K562 (cell line): Measurements from ENCODE around the gene MYG1. TPM values are rescaled to one million over a fixed set of nuclear protein-coding genes. Genes with fewer than 3 reads are reported as not detected.

ENCODE experiments used
- ATAC-seq: fragments of 200-7000 bp; cut with Tn5 transposase; 3 replicates; pipeline ENCODE4 v1.9.1; 2020; ENCODE audit warnings: moderate library complexity
- BruUV-seq: library from RNA; stranded (reverse); fragments of 400-500 nt; replicated peaks from 2 replicates; lab custom pipeline; 2021; lab: Mats Ljungman, UMichigan
- CTCF ChIA-PET: fragments of 300-600 bp; formaldehyde crosslinking; extraction: SDS; loops from one replicate; lab custom pipeline; 2021; ENCODE audit warnings: low intra/inter-chr PET ratio; lab: Yijun Ruan, JAX
- POLR2A ChIA-PET: fragments of 300-600, 350-650 bp; sonication (Branson Sonifier 250); formaldehyde crosslinking; extraction: SDS; loops from one replicate; lab custom pipeline; 2021; ENCODE audit warnings: antibody characterized with exemption, inconsistent platforms; lab: Yijun Ruan, JAX
- DNase-seq, 4 experiments: peaks; one replicate each; pipeline versions ENCODE4 v3.0.0 to v3.0.0-alpha.2; 2011 to 2018; ENCODE audit warnings: low spot score in 3 of 4, mixed read lengths in 3 of 4; ENCODE audit errors: extremely low read depth in 1 of 4
- FAIRE-seq: peaks from 2 replicates; lab custom pipeline; 2011; peaks lifted over from hg19 to GRCh38; lab: Jason Lieb, UNC
- H2AFZ ChIP-seq: 2 replicates; pipeline ENCODE4 v1.6.0; 2011; ENCODE audit warnings: low read depth, low read length, control low read depth, inconsistent platforms
- H3K27ac ChIP-seq: fragments of 200-600 bp; 3 replicates; pipeline ENCODE4 v1.8.0; 2011; ENCODE audit warnings: low read depth, mild to moderate bottlenecking, control low read depth, inconsistent platforms, low read length, moderate library complexity, mixed read lengths; ENCODE audit errors: extremely low read depth
- H3K27me3 ChIP-seq, 2 experiments: fragments of 300-600 bp in 1 of 2; 2 replicates in 1 of 2; 3 replicates in 1 of 2; pipeline versions ENCODE4 v1.6.0 to v1.8.0; 2011; ENCODE audit warnings: inconsistent platforms in 2 of 2, low read length in 2 of 2, mild to moderate bottlenecking in 1 of 2, mixed read lengths in 1 of 2, moderate library complexity in 1 of 2; ENCODE audit not compliant: control insufficient read depth in 2 of 2, insufficient read depth in 2 of 2
- H3K36me3 ChIP-seq: fragments of 300-600 bp; 3 replicates; pipeline ENCODE4 v1.8.0; 2011; ENCODE audit warnings: mild to moderate bottlenecking, low read length, inconsistent platforms; ENCODE audit not compliant: control insufficient read depth, insufficient read depth
- H3K4me1 ChIP-seq, 2 experiments: fragments of 200-600 bp in 1 of 2; replicated peaks in 1 of 2; 2 replicates in 1 of 2; 3 replicates in 1 of 2; pipeline versions ENCODE4 v1.5.1 to v1.8.0; 2011; ENCODE audit warnings: inconsistent platforms in 2 of 2, low read length in 2 of 2, mild to moderate bottlenecking in 1 of 2, mixed read lengths in 1 of 2, moderate library complexity in 1 of 2; ENCODE audit not compliant: control insufficient read depth in 2 of 2, insufficient read depth in 2 of 2
- H3K4me2 ChIP-seq: 2 replicates; pipeline ENCODE4 v1.6.1; 2011; ENCODE audit warnings: low read length, control low read depth, inconsistent platforms, mixed read lengths; ENCODE audit not compliant: insufficient read depth
- H3K4me3 ChIP-seq: fragments of 200-600 bp; sonication (generic), shearing (Covaris generic); 2 replicates; pipeline ENCODE4 v1.5.1; 2016; ENCODE audit warnings: control low read depth, inconsistent platforms
- H3K79me2 ChIP-seq: fragments of 200-600 bp; 3 replicates; pipeline ENCODE4 v1.8.0; 2011; ENCODE audit warnings: low read length, inconsistent platforms; ENCODE audit not compliant: control insufficient read depth, insufficient read depth
- H3K9ac ChIP-seq, 2 experiments: 2 replicates each; pipeline versions ENCODE4 v1.6.0 to v1.6.1; 2011; ENCODE audit warnings: low read depth in 2 of 2, low read length in 2 of 2, control low read depth in 1 of 2, inconsistent platforms in 1 of 2, mild to moderate bottlenecking in 1 of 2, mixed read lengths in 1 of 2; ENCODE audit not compliant: insufficient read depth in 1 of 2
- H3K9me1 ChIP-seq: one replicate; pipeline ENCODE4 v1.6.0; 2011; ENCODE audit warnings: inconsistent platforms, mild to moderate bottlenecking, low read length, moderate library complexity; ENCODE audit not compliant: control insufficient read depth, insufficient read depth
- H3K9me3 ChIP-seq: replicated peaks from 2 replicates; pipeline ENCODE4 v1.5.1; 2011; ENCODE audit warnings: low read depth, low read length, inconsistent platforms; ENCODE audit not compliant: control insufficient read depth, insufficient read depth
- H4K20me1 ChIP-seq: replicated peaks from 2 replicates; pipeline ENCODE4 v1.6.1; 2011; ENCODE audit warnings: low read length, inconsistent platforms, mixed read lengths; ENCODE audit not compliant: control insufficient read depth, insufficient read depth
- ASH1L ChIP-seq: fragments of 450-650 bp; IDR thresholded peaks from 2 replicates; pipeline ENCODE4 v1.6.1; 2018; ENCODE audit warnings: borderline replicate concordance, mild to moderate bottlenecking, low read depth; ENCODE audit not compliant: partially characterized antibody
- CREB1 ChIP-seq, 2 experiments: sonication (generic) in 1 of 2; formaldehyde crosslinking in 1 of 2; IDR thresholded peaks; 2 replicates each; pipeline versions ENCODE4 v1.6.1 to v1.8.0; 2012 to 2022; ENCODE audit warnings: inconsistent platforms in 1 of 2, mild to moderate bottlenecking in 1 of 2, missing genetic modification reagents in 1 of 2, moderate library complexity in 1 of 2
- CTCF ChIP-seq, 3 experiments: IDR thresholded peaks in 2 of 3; conservative IDR thresholded peaks in 1 of 3; 2 replicates each; pipeline ENCODE4 v1.5.1; 2011 to 2012; ENCODE audit warnings: low read length in 3 of 3, mild to moderate bottlenecking in 3 of 3, control low read depth in 2 of 3, improper control_type of control experiment in 1 of 3, inconsistent platforms in 1 of 3, low read depth in 1 of 3, mixed read lengths in 1 of 3, moderate library complexity in 1 of 3; ENCODE audit not compliant: insufficient read depth in 2 of 3
- EP400 ChIP-seq: fragments of 450-650 bp; IDR thresholded peaks from 2 replicates; pipeline ENCODE4 v1.6.1; 2017; ENCODE audit warnings: antibody characterized with exemption, mild to moderate bottlenecking, moderate library complexity
- JUND ChIP-seq, 2 experiments: IDR thresholded peaks; 2 replicates in 1 of 2; 3 replicates in 1 of 2; pipeline ENCODE4 v1.6.1; 2011; ENCODE audit warnings: borderline replicate concordance in 2 of 2, low read depth in 2 of 2, low read length in 2 of 2, improper control_type of control experiment in 1 of 2, missing biosample characterization in 1 of 2, missing genetic modification characterization in 1 of 2, missing genetic modification reagents in 1 of 2
- L3MBTL2 ChIP-seq: fragments of 450-650 bp; IDR thresholded peaks from 2 replicates; pipeline ENCODE4 v1.6.1; 2016; ENCODE audit warnings: mild to moderate bottlenecking, moderate library complexity
- MXD1 ChIP-seq: fragments of 250-450 bp; sonication (Bioruptor Pico); IDR thresholded peaks from 2 replicates; pipeline ENCODE4 v1.8.0; 2021; ENCODE audit warnings: borderline replicate concordance, mild to moderate bottlenecking, moderate library complexity; ENCODE audit not compliant: poor library complexity, severe bottlenecking
- OTX1 ChIP-seq: fragments of 450-650 bp; formaldehyde crosslinking; IDR thresholded peaks from 2 replicates; pipeline ENCODE4 v1.4.0; 2022; ENCODE audit warnings: mild to moderate bottlenecking
- PHF20 ChIP-seq: fragments of 450-650 bp; IDR thresholded peaks from 2 replicates; pipeline ENCODE4 v1.6.1; 2018; ENCODE audit not compliant: partially characterized antibody
- POLR2AphosphoS5 ChIP-seq: IDR thresholded peaks from 2 replicates; pipeline ENCODE4 v1.6.1; 2011; ENCODE audit warnings: mild to moderate bottlenecking, low read depth, low read length, moderate library complexity; ENCODE audit not compliant: control insufficient read depth, insufficient read depth
- RAD51 ChIP-seq: fragments of 450-650 bp; IDR thresholded peaks from 2 replicates; pipeline ENCODE4 v1.7.1; 2016; ENCODE audit warnings: low read depth, mild to moderate bottlenecking, borderline replicate concordance
- RBM25 ChIP-seq: fragments of 200-400 bp; formaldehyde crosslinking; IDR thresholded peaks from 2 replicates; pipeline ENCODE4 v1.6.1; 2018; ENCODE audit warnings: low read length, low read depth, moderate library complexity; ENCODE audit not compliant: severe bottlenecking
- SOX6 ChIP-seq: fragments of 450-650 bp; IDR thresholded peaks from 2 replicates; pipeline ENCODE4 v1.6.1; 2014; ENCODE audit warnings: mild to moderate bottlenecking
- SRSF3 ChIP-seq: fragments of 200-400 bp; formaldehyde crosslinking; IDR thresholded peaks from 2 replicates; pipeline ENCODE4 v1.6.1; 2016; ENCODE audit warnings: mild to moderate bottlenecking, low read length, moderate library complexity; ENCODE audit not compliant: insufficient read depth
- U2AF2 ChIP-seq: fragments of 200-400 bp; formaldehyde crosslinking; optimal IDR thresholded peaks from 2 replicates; pipeline ENCODE3; 2017; ENCODE audit warnings: low read depth, mild to moderate bottlenecking, low read length
- ZBTB8A ChIP-seq: fragments of 450-650 bp; IDR thresholded peaks from 2 replicates; pipeline ENCODE4 v1.6.1; 2018; ENCODE audit warnings: mild to moderate bottlenecking, moderate library complexity; ENCODE audit not compliant: partially characterized antibody
- ZZZ3 ChIP-seq: fragments of 450-650 bp; IDR thresholded peaks from 2 replicates; pipeline ENCODE4 v1.6.1; 2016; ENCODE audit warnings: antibody characterized with exemption, mild to moderate bottlenecking, moderate library complexity
- WGBS: fragments of 100-300 bp; shearing (Covaris generic); methylation state at CpG from one replicate; pipeline ENCODE4 v1.1.6; 2016; ENCODE audit warnings: low coverage, mixed read lengths; ENCODE audit not compliant: insufficient coverage; ENCODE audit errors: missing lambda C conversion rate; 5-methylcytosine and 5-hydroxymethylcytosine counted together
- in situ Hi-C: fragments of 300-500 bp; cut with MboI; formaldehyde crosslinking; loops from 4 replicates; pipeline ENCODE4 v1.15.0; 2018; ENCODE audit warnings: inconsistent platforms, mixed read lengths
- intact Hi-C: fragments of 100-400 bp; cut with micrococcal nuclease; formaldehyde crosslinking; loops from 2 replicates; pipeline ENCODE4 v1.14.2; 2022
- polyA plus RNA-seq, 8 experiments: library from polyadenylated mRNA; depleted of rRNA in 4 of 8; stranded (reverse) in 5 of 8; unstranded in 3 of 8; fragments of >200 nt; fragmentation: Nextera tagmentation in 2 of 8; fragmentation: Illumina TruSeq in 1 of 8; extraction: Ambion mirVana in 2 of 8; extraction: Trizol in 1 of 8; gene quantifications; 2 replicates each; pipeline versions ENCODE4 v1.2.1 to v1.2.3, GENCODE V29; 2011 to 2014; ENCODE audit warnings: inconsistent platforms in 1 of 8, missing spikeins in 1 of 8
- total RNA-seq, 7 experiments: library from RNA; depleted of rRNA in 6 of 7; stranded (reverse); fragments of >200 nt in 6 of 7; fragmentation: Illumina TruSeq in 2 of 7; extraction: Trizol in 2 of 7; gene quantifications; 2 replicates each; pipeline versions ENCODE4 v1.2.1 to v1.2.3, GENCODE V29; 2011 to 2021; ENCODE audit warnings: low replicate concordance in 1 of 7

The MYG1 gene
- total and polyA plus RNA-seq, 9 of the 15 experiments (the other 6 are each of a cell fraction or from before 2014, with no cell fraction given): 0.45 to 5.6 (median 2.1) TPM

DNA sequence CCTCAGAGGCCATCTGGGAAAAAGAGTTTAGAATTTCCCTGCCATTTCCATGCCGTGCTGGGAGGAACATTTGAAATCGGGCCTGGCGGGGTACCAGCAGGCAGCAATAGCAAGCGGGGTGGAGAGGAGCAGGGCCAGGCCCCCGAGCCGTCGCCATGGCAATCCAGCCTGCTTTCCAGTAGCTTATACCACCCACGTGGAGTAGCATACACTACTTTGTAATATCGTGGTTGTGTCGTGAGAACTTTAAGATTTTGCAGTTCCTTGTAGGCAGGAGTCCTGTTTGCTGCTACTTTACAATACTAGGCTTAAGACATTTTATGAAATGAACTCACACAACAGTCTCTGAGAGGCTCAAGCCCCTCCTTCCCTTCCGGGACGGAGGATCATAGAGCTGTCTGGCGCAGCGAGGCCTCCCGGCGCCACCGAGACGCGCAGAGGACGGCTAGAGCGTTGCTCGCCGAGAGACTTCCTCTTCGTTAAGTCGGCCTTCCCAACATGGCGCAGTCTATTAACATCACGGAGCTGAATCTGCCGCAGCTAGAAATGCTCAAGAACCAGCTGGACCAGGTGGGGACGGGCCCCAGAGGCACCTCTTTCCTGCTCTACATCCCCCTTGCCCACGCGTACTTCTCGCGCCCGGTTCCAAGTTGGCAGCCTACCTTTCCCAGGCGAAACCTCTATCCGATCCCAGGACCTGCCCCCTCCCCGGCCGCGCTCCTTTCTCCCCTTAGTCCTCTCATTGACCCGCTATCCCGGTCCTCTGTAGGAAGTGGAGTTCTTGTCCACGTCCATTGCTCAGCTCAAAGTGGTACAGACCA lies 4.2 kb upstream of the MYG1 start, which contains the start of gene PFDN5:
TSS of gene PFDN5 (plus strand) at position 473 of the 821 bp plus-strand sequence. CDS start at position 499, 26 bp downstream.
- peaks cover 28% of the 10 kb centered on the region for H3K79me2 ChIP-seq
- in situ Hi-C loops: no loop called here
- H3K4me2 ChIP-seq: peak within 1 kb of the TSS; percentile 100
- ChIA-PET CTCF (no interaction called here), POLR2A (interaction anchor here (0.5 to 1.7 kb wide), 22 partner anchors 9 to 222 kb away, joined by 3 to 16 read pairs (median 4); partner anchors contain the start of genes AAAS and TARBP2)
- H4K20me1 ChIP-seq: no peaks in the 10 kb centered on the region
- intact Hi-C loops: loop anchor here (1.0 kb wide), 1 partner anchor 26 kb away; the partner anchor contains the start of gene AAAS
- ATAC-seq (peak; percentile 99), FAIRE-seq (peak; percentile 98), DNase-seq (peak; percentile 85 to 96 (median 88))
- H3K27ac ChIP-seq: peak within 1 kb of the TSS; percentile 88
- no peaks in the 10 kb centered on the region for H3K9me1 ChIP-seq
- H3K4me1 ChIP-seq: peaks cover 23 to 28% of the 10 kb centered on the region in 2 experiments; a peak in 4 of 5 replicates
- peak within 1 kb of the TSS; percentile 99 for H2AFZ ChIP-seq
- H3K9ac ChIP-seq: peak within 1 kb of the TSS; percentile 94 to 95
- no peaks in the 10 kb centered on the region for H3K27me3 ChIP-seq
- H3K9me3 ChIP-seq: no peaks in the 10 kb centered on the region
- WGBS: 3% methylated on average over 39 of the region's 42 CpGs
- no TSS peak for BruUV-seq
- H3K36me3 ChIP-seq: peaks cover 77% of the 10 kb centered on the region
- peak within 1 kb of the TSS; percentile 70 for H3K4me3 ChIP-seq
- TF ChIP-seq ASH1L (no peak), L3MBTL2 (peak; percentile 40; the same call in 1 of the 2 replicates), MXD1 (peak; percentile 76), RBM25 (no peak), OTX1 (0 out of 2 replicates have a peak, but pooled peaks have one; percentile 67), ZZZ3 (peak; percentile 82), POLR2AphosphoS5 (peak; percentile 90), SOX6 (peak; percentile 63), PHF20 (peak; percentile 92), JUND (IDR thresholded peaks at IDR 0.05; ENCODE audit: borderline replicate concordance, low read depth, low read length) (no peak), JUND (tag; IDR thresholded peaks at IDR 0.05; ENCODE audit: borderline replicate concordance, low read depth, low read length) (no peak; the same call in 2 of the 3 replicates), ZBTB8A (no peak), RAD51 (no peak; the same call in 1 of the 2 replicates), CTCF (IDR thresholded peaks at IDR 0.05 in 2 of 3, conservative IDR thresholded peaks at IDR 0.05 in 1 of 3; ENCODE audit: insufficient read depth in 2 of 3, low read depth in 1 of 3, low read length in 3 of 3) (no peak), SRSF3 (no peak), EP400 (peak; percentile 84), U2AF2 (no peak), CREB1 (IDR thresholded peaks at IDR 0.05) (peak; percentile 75), CREB1 (CRISPR knock-in tag; IDR thresholded peaks at IDR 0.05) (peak; percentile 85)
